ENCODE measurements around the gene C22orf42.
"Not testable (repeated sequence)": the region's sequence is repeated elsewhere in the genome, so short reads cannot be mapped to it uniquely, and the experiment has no call there.

C22orf42 gene

DNA sequence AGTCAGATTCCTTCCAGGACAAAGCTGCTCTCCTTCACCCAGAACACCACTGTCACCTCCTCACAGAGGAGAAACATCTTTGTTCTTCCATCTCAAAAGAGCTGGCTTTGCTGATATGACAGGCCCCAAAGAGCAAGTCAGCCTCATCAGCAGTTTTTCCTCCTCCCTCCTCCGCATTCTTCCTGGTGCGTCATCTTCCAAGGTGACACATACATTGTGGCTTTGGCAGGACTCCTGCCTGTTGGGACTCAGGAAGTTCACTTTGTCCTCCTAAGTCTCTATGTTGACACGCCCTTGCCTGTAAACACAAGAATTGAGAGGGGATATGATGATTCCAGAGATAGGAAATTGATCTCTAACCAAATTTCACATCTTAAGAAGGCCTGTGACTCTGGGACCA is 23.1 kb downstream of the C22orf42 start:
- H3K36me3 Mint-ChIP-seq (ENCODE audit: low read depth); H3K27ac Mint-ChIP-seq; H3K4me3 Mint-ChIP-seq; H3K9me3 Mint-ChIP-seq; H3K27me3 Mint-ChIP-seq; intact Hi-C loops (cut with micrococcal nuclease): not testable (repeated sequence)
- H3K4me1 Mint-ChIP-seq (ENCODE audit: low read depth): peaks cover 31% of the 10 kb centered on the region

DNA sequence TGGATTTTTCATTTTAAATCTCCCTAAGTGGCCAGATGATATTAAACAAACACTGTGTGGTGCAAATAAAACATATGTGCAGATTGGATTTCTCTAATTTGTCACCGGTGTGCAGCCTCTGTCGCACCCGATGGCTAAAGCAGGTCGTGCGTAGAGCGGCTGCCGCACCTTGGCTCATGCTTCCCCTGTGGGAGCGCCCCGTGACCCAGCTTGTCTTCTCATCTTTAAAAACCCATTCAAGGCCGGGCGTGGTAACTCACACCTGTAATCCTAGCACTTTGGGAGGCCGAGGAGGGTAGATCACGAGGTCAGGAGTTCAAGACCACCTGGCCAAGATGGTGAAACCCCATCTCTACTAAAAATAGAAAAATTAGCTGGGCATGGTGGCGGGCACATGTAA is 24.3 kb downstream of the C22orf42 start:
- H3K4me1 Mint-ChIP-seq (ENCODE audit: low read depth): peaks cover 27% of the 10 kb centered on the region
- H3K27ac Mint-ChIP-seq; H3K36me3 Mint-ChIP-seq (ENCODE audit: low read depth); H3K4me3 Mint-ChIP-seq; H3K9me3 Mint-ChIP-seq; intact Hi-C loops (cut with micrococcal nuclease); H3K27me3 Mint-ChIP-seq: not testable (repeated sequence)

DNA sequence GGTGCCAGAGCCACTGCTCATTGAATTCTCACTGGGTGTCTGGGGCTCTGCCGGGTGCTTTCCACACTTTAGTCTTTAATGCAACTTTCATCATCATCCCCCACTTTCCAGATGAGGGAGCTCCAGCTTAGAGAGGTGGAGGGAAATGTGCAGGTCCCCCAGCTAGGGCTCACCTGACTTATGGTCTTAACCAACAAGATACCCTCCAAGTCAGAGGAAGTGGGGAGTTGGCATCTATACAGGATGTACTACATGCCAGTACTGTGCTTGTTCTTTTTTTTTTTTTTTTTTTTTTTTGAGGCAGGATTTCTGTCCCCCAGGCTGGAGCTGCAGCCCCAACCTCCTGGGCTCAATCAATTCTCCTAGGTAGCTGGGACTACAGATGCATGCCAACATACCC is 26.3 kb downstream of the C22orf42 start:
- Mint-ChIP-seq H3K4me1 (ENCODE audit: low read depth) (peaks cover 14% of the 10 kb centered on the region), H3K27ac (no peak overlapping the region), H3K9me3 (no peaks in the 10 kb centered on the region), H3K27me3 (peaks cover 2% of the 10 kb centered on the region), H3K36me3 (ENCODE audit: low read depth) (peaks cover under 1% of the 10 kb centered on the region), H3K4me3 (no peak overlapping the region)
- intact Hi-C loops (cut with micrococcal nuclease): no loop called here

DNA sequence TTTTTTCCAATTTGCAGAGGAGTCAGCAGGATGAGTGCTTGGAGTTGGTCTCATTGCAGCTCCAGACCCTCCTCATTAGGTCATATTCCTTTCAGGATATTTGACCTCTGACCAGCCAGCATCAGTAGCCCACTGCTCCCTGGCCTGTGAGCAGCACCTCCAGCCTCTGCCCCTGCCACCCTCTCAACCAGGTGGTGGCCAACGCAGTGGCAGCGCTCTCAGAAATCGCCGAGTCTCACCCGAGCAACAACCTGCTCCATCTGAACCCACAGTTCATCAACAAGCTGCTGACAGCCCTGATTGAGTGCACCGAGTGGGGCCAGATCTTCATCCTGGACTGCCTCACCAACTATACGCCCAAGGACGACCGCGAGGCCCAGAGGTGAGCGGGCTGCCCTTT is 27.0 kb downstream of the C22orf42 start:
- H3K36me3 Mint-ChIP-seq (ENCODE audit: low read depth): no peaks in the 10 kb centered on the region
- H3K27me3 Mint-ChIP-seq: peaks cover 2% of the 10 kb centered on the region
- H3K27ac Mint-ChIP-seq: no peak overlapping the region
- H3K4me1 Mint-ChIP-seq (ENCODE audit: low read depth): peaks cover 8% of the 10 kb centered on the region
- no peaks in the 10 kb centered on the region for H3K9me3 Mint-ChIP-seq
- no peak overlapping the region for H3K4me3 Mint-ChIP-seq
- intact Hi-C loops (cut with micrococcal nuclease): no loop called here

DNA sequence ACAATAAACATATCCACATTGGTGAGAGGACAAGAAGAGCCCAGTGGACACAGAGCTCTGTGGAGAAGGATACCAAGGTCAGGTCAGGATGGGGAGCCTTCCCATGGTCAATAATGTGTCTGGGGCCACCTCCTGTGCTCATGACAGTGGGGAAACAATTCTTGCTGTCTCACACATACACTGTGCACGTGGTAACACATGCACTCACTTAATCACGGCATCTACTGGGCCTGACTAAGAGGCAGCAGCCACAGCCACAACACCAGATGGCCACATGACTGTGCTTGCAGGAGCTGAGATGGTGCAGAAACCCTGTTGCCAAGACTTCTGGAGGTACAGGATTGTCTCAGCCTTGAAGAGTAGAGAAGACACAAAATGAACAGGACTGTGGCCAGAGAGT is 28.6 kb downstream of the C22orf42 start:
- Mint-ChIP-seq H3K27me3 (peaks cover 2% of the 10 kb centered on the region), H3K4me1 (ENCODE audit: low read depth) (peaks cover 6% of the 10 kb centered on the region), H3K4me3 (no peak overlapping the region), H3K9me3 (no peaks in the 10 kb centered on the region), H3K36me3 (ENCODE audit: low read depth) (no peaks in the 10 kb centered on the region), H3K27ac (no peak overlapping the region)
- intact Hi-C loops (cut with micrococcal nuclease): no loop called here

DNA sequence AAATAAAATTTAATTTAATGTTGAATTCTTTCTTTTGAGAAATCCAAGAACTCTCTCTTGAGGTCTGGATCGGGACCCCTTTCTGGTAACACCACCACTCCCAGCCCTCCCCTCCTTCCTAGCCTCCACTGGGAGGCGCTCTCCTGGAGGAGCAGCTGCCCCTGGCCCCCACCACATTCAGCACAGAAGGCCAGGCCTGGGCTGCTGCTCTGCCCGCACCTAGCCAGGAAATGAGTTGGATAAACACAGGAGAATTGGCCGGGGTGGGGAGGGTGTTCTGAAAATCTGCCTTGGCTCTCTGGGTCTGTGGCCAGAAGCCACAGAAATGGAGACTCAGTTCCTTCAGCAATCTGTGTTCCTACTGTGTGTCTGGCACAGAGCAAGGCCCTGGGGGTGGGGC is 31.2 kb downstream of the C22orf42 start:
- no peak overlapping the region for H3K4me3 Mint-ChIP-seq
- H3K27ac Mint-ChIP-seq: no peak overlapping the region
- no peaks in the 10 kb centered on the region for H3K36me3 Mint-ChIP-seq (ENCODE audit: low read depth)
- H3K9me3 Mint-ChIP-seq: no peaks in the 10 kb centered on the region
- intact Hi-C loops (cut with micrococcal nuclease): no loop called here
- peaks cover 2% of the 10 kb centered on the region for H3K27me3 Mint-ChIP-seq
- H3K4me1 Mint-ChIP-seq (ENCODE audit: low read depth): peaks cover 6% of the 10 kb centered on the region

DNA sequence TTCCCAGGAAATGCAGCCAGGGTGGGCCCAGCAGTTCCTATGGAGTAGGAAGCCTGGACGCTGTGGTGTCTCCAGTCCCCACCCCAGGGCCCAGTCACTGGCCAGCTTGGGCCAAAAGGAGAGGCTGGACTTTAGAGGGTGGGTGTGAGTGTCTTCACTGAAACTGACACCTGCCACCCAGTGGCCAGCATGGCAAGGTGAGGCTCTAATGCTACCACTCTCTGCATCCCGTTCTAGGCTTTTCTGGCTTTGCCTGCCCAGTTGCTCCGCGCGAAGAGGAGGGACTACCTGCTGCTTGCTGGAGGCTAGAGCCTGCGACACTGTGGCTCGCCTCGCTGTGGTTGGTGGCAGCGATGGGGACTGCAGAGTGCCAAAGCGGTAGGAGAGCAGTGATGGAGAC is 35.4 kb downstream of the C22orf42 start:
- H3K36me3 Mint-ChIP-seq (ENCODE audit: low read depth): no peaks in the 10 kb centered on the region
- intact Hi-C loops (cut with micrococcal nuclease): no loop called here
- no peaks in the 10 kb centered on the region for H3K9me3 Mint-ChIP-seq
- H3K4me1 Mint-ChIP-seq (ENCODE audit: low read depth): peaks cover 6% of the 10 kb centered on the region
- no peak overlapping the region for H3K27ac Mint-ChIP-seq
- H3K27me3 Mint-ChIP-seq: peaks cover 2% of the 10 kb centered on the region
- H3K4me3 Mint-ChIP-seq: no peak overlapping the region

DNA sequence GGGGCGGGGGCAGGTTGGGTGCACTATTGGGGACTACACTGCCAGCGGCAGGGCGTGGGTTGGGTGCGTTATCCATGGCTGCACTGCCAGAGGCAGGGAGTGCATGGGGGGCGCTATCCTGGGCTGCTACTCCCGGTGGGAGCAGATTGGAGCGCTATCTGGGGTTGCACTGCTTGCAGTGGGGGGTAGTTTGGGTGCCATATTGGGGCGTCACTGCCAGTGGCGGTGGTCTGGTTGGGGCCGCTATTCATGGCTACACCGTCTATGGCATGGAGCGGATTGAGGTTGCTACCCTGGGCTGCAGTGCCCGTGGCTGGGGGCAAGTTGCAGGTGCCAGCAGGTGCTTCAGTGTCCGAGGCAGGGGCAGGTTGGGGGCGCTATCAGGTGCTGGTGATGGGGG is 36.2 kb downstream of the C22orf42 start:
- intact Hi-C loops (cut with micrococcal nuclease): no loop called here
- Mint-ChIP-seq H3K9me3 (no peaks in the 10 kb centered on the region), H3K36me3 (ENCODE audit: low read depth) (no peaks in the 10 kb centered on the region), H3K4me3 (no peak overlapping the region), H3K27me3 (peaks cover 2% of the 10 kb centered on the region), H3K4me1 (ENCODE audit: low read depth) (peaks cover 6% of the 10 kb centered on the region), H3K27ac (no peak overlapping the region)

DNA sequence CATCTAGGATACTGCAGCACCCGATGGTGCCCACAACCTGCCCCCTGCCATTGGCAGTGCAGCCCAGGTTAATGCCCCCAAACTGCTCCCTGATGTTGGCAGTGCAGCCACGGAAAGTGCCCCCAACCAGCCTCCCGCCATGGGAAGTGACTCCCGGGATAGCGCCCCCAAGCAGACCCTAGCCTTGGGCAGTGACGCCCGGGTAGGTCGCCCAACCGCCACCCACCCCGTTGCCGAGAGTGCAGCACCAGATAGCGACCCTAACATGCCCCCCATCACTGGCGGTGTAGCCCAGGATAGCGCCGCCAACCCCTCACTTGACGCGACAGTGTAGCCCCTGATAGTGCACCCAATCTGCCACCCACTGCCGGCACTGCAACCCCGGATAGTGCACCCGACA is 38.5 kb downstream of the C22orf42 start:
- no peaks in the 10 kb centered on the region for H3K36me3 Mint-ChIP-seq (ENCODE audit: low read depth)
- H3K27ac Mint-ChIP-seq: no peak overlapping the region
- no peak overlapping the region for H3K4me3 Mint-ChIP-seq
- H3K27me3 Mint-ChIP-seq: peaks cover 8% of the 10 kb centered on the region
- H3K4me1 Mint-ChIP-seq (ENCODE audit: low read depth): no peaks in the 10 kb centered on the region
- H3K9me3 Mint-ChIP-seq: no peaks in the 10 kb centered on the region
- intact Hi-C loops (cut with micrococcal nuclease): no loop called here

DNA sequence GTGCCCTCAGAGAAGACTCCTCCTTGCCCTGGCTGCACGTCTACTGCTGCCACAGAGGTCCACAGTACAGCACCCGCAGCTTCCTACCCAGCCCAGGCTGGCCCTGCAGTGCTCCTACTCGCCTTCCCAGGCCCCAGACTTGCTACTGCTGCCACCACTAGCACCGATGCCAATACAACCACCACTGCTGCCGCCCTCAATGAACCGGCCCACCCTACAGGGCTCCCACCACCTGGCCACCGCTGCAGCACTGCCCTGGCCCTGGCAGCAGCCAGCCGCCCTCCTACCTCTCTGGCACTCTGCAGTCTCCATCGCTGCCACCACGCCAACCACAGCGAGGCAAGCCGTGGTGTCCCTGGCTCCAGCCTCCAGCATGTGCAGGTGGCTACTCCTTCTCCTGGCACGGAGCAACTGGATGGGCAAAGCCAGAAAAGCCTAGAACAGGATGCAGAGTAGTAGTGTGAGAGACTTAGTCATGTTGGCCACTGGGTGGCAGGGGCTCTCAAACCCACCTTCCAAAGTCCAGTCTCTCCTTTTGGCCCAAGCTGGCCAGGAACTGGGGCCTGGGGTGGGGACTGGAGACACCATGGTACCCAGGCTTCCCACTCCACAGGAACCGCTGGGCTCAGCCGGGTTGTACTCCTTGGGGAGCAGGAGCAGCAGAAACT is 39.4 kb downstream of the C22orf42 start:
- H3K36me3 Mint-ChIP-seq (ENCODE audit: low read depth): no peaks in the 10 kb centered on the region
- no peak overlapping the region for H3K4me3 Mint-ChIP-seq
- H3K27ac Mint-ChIP-seq: no peak overlapping the region
- peaks cover 8% of the 10 kb centered on the region for H3K27me3 Mint-ChIP-seq
- intact Hi-C loops (cut with micrococcal nuclease): no loop called here
- no peaks in the 10 kb centered on the region for H3K4me1 Mint-ChIP-seq (ENCODE audit: low read depth)
- no peaks in the 10 kb centered on the region for H3K9me3 Mint-ChIP-seq

DNA sequence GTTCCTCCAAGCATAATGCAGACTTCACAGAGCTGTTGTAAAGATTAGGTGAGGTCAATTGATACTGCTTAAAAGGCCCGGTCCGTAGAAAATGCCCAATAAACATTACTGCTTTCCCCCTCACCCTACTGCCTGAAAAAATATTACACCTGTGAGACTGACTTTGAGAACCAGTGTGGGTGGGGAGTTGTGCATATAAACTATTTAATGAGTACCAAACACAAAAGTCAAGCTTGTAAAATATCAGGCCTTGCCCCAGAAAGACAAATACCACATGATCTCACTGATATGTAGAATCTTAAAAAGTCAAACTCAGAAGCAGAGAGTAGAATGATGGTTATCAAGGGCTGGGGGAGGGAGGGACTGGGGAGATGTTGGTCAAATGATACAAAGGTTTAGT is 46.7 kb downstream of the C22orf42 start:
- H3K4me1 Mint-ChIP-seq (ENCODE audit: low read depth): no peaks in the 10 kb centered on the region
- no peak overlapping the region for H3K4me3 Mint-ChIP-seq
- intact Hi-C loops (cut with micrococcal nuclease): no loop called here
- no peak overlapping the region for H3K27ac Mint-ChIP-seq
- no peaks in the 10 kb centered on the region for H3K9me3 Mint-ChIP-seq
- H3K36me3 Mint-ChIP-seq (ENCODE audit: low read depth): no peaks in the 10 kb centered on the region
- peaks cover 16% of the 10 kb centered on the region for H3K27me3 Mint-ChIP-seq

DNA sequence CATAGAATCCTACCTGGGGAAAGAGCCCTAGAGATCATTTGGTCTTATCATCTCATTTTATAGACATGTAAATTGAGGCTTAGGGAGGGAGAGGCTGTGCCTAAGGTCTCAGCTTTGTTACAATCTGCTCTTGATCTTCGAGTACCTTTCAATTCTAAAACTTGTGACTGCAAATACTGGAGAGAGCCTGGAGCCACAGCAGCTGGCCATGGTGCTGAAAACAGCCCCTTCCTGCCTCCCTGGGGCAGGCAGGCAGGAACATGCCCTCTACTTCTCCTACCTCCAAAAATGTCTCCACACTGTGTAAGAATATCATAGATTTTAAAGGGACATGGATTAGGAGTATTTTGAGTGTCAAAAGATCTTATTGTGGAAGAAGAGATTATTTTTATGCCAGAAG is 52.2 kb downstream of the C22orf42 start:
- no peak overlapping the region for H3K27ac Mint-ChIP-seq
- no peaks in the 10 kb centered on the region for H3K9me3 Mint-ChIP-seq
- no peak overlapping the region for H3K4me3 Mint-ChIP-seq
- H3K4me1 Mint-ChIP-seq (ENCODE audit: low read depth): no peaks in the 10 kb centered on the region
- intact Hi-C loops (cut with micrococcal nuclease): no loop called here
- peaks cover 16% of the 10 kb centered on the region for H3K27me3 Mint-ChIP-seq
- no peaks in the 10 kb centered on the region for H3K36me3 Mint-ChIP-seq (ENCODE audit: low read depth)

DNA sequence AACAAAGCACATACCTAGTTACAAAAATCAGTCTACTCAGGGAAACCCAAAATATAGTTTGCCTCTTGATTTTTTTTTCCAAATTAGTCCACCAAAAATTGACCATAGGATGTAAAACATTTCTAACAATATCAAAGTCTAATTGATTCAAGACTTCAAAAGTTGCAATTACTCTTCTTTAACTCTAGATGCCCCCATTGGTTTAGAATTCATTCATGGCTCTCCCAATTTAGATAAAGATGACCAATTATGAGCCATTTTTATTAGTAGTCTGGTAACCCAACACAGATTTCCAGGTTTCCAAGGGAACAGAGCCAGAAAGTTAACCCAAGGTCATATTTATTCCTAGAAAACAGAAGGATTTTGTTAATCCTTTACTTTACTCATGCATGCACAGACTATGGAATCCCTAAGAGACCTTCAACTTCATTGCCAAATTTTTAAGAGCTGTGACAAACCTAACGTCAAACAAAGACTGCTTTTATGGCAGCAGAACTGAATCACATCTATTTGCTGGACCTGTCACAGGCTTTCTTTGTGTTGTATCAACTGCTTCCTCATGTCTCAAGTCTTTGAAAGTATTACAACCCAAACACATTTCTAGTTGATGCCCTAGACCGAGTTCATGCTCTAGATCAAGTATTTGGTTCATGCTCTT is 55.3 kb downstream of the C22orf42 start:
- H3K9me3 Mint-ChIP-seq: no peaks in the 10 kb centered on the region
- no peaks in the 10 kb centered on the region for H3K4me1 Mint-ChIP-seq (ENCODE audit: low read depth)
- peaks cover 12% of the 10 kb centered on the region for H3K27me3 Mint-ChIP-seq
- no peaks in the 10 kb centered on the region for H3K36me3 Mint-ChIP-seq (ENCODE audit: low read depth)
- intact Hi-C loops (cut with micrococcal nuclease): loop anchor here (1.0 to 5.0 kb wide), 2 partner anchors 163 to 369 kb away; partner anchors contain the start of gene FBXO7
- H3K4me3 Mint-ChIP-seq: no peak overlapping the region
- no peak overlapping the region for H3K27ac Mint-ChIP-seq

DNA sequence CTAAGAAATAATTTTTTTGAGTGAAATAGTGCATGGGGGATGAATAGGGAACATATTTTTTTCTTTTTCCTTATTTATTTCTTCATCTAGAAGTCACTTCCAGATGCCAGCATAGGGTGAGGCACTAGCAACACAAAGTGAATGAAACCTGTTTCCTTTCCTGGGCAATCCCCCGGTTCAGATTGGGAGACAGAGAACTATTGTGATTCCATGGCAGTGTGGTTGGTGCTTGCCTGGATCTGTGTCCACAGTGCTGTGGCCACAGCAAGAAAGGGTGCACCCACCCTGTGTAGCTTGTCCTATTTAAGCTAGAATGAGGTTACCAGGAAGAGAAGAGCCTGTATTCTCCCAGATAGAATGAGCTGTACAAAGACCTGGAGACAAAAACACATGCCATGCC is 58.4 kb downstream of the C22orf42 start:
- no peak overlapping the region for H3K4me3 Mint-ChIP-seq
- intact Hi-C loops (cut with micrococcal nuclease): loop anchor here (5.0 kb wide), 1 partner anchor 372 kb away; the partner anchor contains the start of gene FBXO7
- no peaks in the 10 kb centered on the region for H3K4me1 Mint-ChIP-seq (ENCODE audit: low read depth)
- H3K9me3 Mint-ChIP-seq: no peaks in the 10 kb centered on the region
- H3K27me3 Mint-ChIP-seq: peaks cover 19% of the 10 kb centered on the region
- no peak overlapping the region for H3K27ac Mint-ChIP-seq
- H3K36me3 Mint-ChIP-seq (ENCODE audit: low read depth): no peaks in the 10 kb centered on the region

Data from dendritic cell treated with granulocyte-macrophage colony-stimulating factor and Interleukin-4, amounts not matched to agents 40 ng/mL and 50 ng/mL, for 4 days (primary cell).